Neuronal stem cell (in vitro differentiated cells): ENCODE data around the gene MIGA2.
A peak's percentile ranks its signal among the peaks of the same experiment; 100 is the strongest.

Source experiments
- DNase-seq: peaks from one replicate; pipeline ENCODE4 v3.0.0-alpha.2; 2013; ENCODE audit warnings: low spot score
- H2AFZ ChIP-seq: one replicate; pipeline ENCODE4 v1.6.1; 2013; ENCODE audit warnings: mild to moderate bottlenecking, low read length, inconsistent platforms
- H2AK5ac ChIP-seq: 2 replicates; pipeline ENCODE4 v1.6.1; 2013; ENCODE audit warnings: low read depth, mild to moderate bottlenecking, inconsistent platforms, low read length, moderate library complexity, mixed read lengths
- H2BK120ac ChIP-seq: 2 replicates; pipeline ENCODE4 v1.6.1; 2013; ENCODE audit warnings: low read depth, mild to moderate bottlenecking, inconsistent platforms, low read length, moderate library complexity, mixed read lengths
- H2BK12ac ChIP-seq: one replicate; pipeline ENCODE4 v1.6.1; 2013; ENCODE audit warnings: low read length, inconsistent platforms
- H2BK15ac ChIP-seq: 2 replicates; pipeline ENCODE4 v1.6.1; 2013; ENCODE audit warnings: mild to moderate bottlenecking, low read length, inconsistent platforms, mixed read lengths
- H2BK5ac ChIP-seq: one replicate; pipeline ENCODE4 v1.6.1; 2013; ENCODE audit warnings: inconsistent platforms, mild to moderate bottlenecking, low read length, moderate library complexity
- H3K14ac ChIP-seq: one replicate; pipeline ENCODE4 v1.6.1; 2013; ENCODE audit warnings: low read length, inconsistent platforms
- H3K18ac ChIP-seq: 2 replicates; pipeline ENCODE4 v1.6.1; 2013; ENCODE audit warnings: low read length, inconsistent platforms
- H3K23ac ChIP-seq: 2 replicates; pipeline ENCODE4 v1.6.1; 2013; ENCODE audit warnings: low read depth, mild to moderate bottlenecking, mixed read lengths, low read length, inconsistent platforms; ENCODE audit not compliant: poor library complexity
- H3K27ac ChIP-seq: replicated peaks from 3 replicates; pipeline ENCODE4 v1.5.1; 2013; ENCODE audit warnings: low read length, inconsistent platforms
- H3K27me3 ChIP-seq, 3 experiments: 2 replicates each; pipeline ENCODE4 v1.6.1; 2013; ENCODE audit warnings: low read length in 3 of 3, mild to moderate bottlenecking in 2 of 3, inconsistent platforms in 1 of 3, low read depth in 1 of 3, mixed read lengths in 1 of 3, moderate library complexity in 1 of 3; ENCODE audit not compliant: control insufficient read depth in 3 of 3, insufficient read depth in 3 of 3
- H3K36me3 ChIP-seq, 2 donors: replicated peaks in 1 of 2; 2 replicates each; pipeline ENCODE4 v1.6.1; 2013; ENCODE audit warnings: low read length in 2 of 2; ENCODE audit not compliant: control insufficient read depth in 2 of 2, insufficient read depth in 2 of 2
- H3K4ac ChIP-seq: 2 replicates; pipeline ENCODE4 v1.6.1; 2013; ENCODE audit warnings: inconsistent platforms, mild to moderate bottlenecking, low read length, moderate library complexity
- H3K4me1 ChIP-seq, 2 donors: 1 replicate in 1 of 2; 2 replicates in 1 of 2; pipeline ENCODE4 v1.6.1; 2013; ENCODE audit warnings: low read length in 2 of 2, low read depth in 1 of 2; ENCODE audit not compliant: control insufficient read depth in 2 of 2, insufficient read depth in 1 of 2
- H3K4me2 ChIP-seq: one replicate; pipeline ENCODE4 v1.6.1; 2013; ENCODE audit warnings: mild to moderate bottlenecking, low read length, inconsistent platforms; ENCODE audit not compliant: insufficient read depth, poor library complexity, severe bottlenecking
- H3K4me3 ChIP-seq, 2 donors: 2 replicates each; pipeline ENCODE4 v1.5.1; 2013; ENCODE audit warnings: low read length in 2 of 2, mild to moderate bottlenecking in 2 of 2, inconsistent platforms in 1 of 2, moderate library complexity in 1 of 2
- H3K79me1 ChIP-seq: one replicate; pipeline ENCODE4 v1.6.1; 2013; ENCODE audit warnings: low read depth, mild to moderate bottlenecking, inconsistent platforms, low read length, moderate library complexity
- H3K9ac ChIP-seq: one replicate; pipeline ENCODE4 v1.6.1; 2013; ENCODE audit warnings: mild to moderate bottlenecking, low read depth, low read length, inconsistent platforms; ENCODE audit not compliant: poor library complexity
- H3K9me3 ChIP-seq, 2 donors: replicated peaks in 1 of 2; 2 replicates each; pipeline versions ENCODE3 to v1.6.1; 2013; ENCODE audit warnings: low read length in 2 of 2, mild to moderate bottlenecking in 2 of 2, inconsistent platforms in 1 of 2, low read depth in 1 of 2, mixed read lengths in 1 of 2, moderate library complexity in 1 of 2; ENCODE audit not compliant: control insufficient read depth in 2 of 2, insufficient read depth in 1 of 2
- H4K8ac ChIP-seq: one replicate; pipeline ENCODE4 v1.6.1; 2013; ENCODE audit warnings: low read depth, mild to moderate bottlenecking, inconsistent platforms, low read length, moderate library complexity
- H4K91ac ChIP-seq: one replicate; pipeline ENCODE4 v1.6.1; 2013; ENCODE audit warnings: low read length, low read depth, mild to moderate bottlenecking, inconsistent platforms; ENCODE audit not compliant: poor library complexity
- WGBS, 2 donors: extraction: QIAGEN DNeasy Blood & Tissue Kit; methylation state at CpG; one replicate each; pipeline ENCODE4 v1.1.7; 2013; ENCODE audit warnings: missing lambda C conversion rate in 2 of 2, mixed read lengths in 1 of 2; ENCODE audit not compliant: insufficient read length in 2 of 2, insufficient replicate concordance in 1 of 2; ENCODE audit errors: extremely low coverage in 2 of 2; 5-methylcytosine and 5-hydroxymethylcytosine counted together

MIGA2 gene

GRCh38 chr9:129009584-129010141, 26.8 kb upstream of the MIGA2 start:
- Histone ChIP-seq H2BK5ac (peak overlapping the region; percentile 24), H3K27me3 (no peaks in the 10 kb centered on the region), H3K18ac (no peak overlapping the region), H2BK120ac (no peak overlapping the region), H3K9me3 (no peaks in the 10 kb centered on the region), H3K9ac (peak overlapping the region; percentile 60), H3K27ac (no peak overlapping the region), H3K4me2 (no peak overlapping the region), H3K14ac (peak overlapping the region; percentile 21), H3K79me1 (peaks cover 12% of the 10 kb centered on the region), H2BK15ac (no peak overlapping the region), H4K8ac (no peak overlapping the region), H2AFZ (no peak overlapping the region), H3K23ac (no peak overlapping the region), H2AK5ac (no peak overlapping the region), H3K4me1 (peaks cover 1 to 5% of the 10 kb centered on the region in 2 donors), H3K36me3 (peaks cover 60 to 93% of the 10 kb centered on the region in 2 donors), H3K4ac (no peak overlapping the region), H3K4me3 (no peak overlapping the region), H4K91ac (no peak overlapping the region), H2BK12ac (no peak overlapping the region)
- no peak for DNase-seq
- WGBS, 2 donors, result no CpG with 5 or more reads among the region's 17 CpGs

- H2BK15ac ChIP-seq, result no peak overlapping the region
- no peak overlapping the region for H3K27ac ChIP-seq
- H3K14ac ChIP-seq, result no peak overlapping the region
- H3K4me3 ChIP-seq, result no peak overlapping the region
- no peak overlapping the region for H4K8ac ChIP-seq
- H2AK5ac ChIP-seq, result no peak overlapping the region
- no peaks in the 10 kb centered on the region for H3K27me3 ChIP-seq
- H3K4ac ChIP-seq, result no peak overlapping the region
- H3K36me3 ChIP-seq, result peaks cover 55 to 93% of the 10 kb centered on the region in 2 donors
- no peak overlapping the region for H2BK120ac ChIP-seq
- peaks cover 12% of the 10 kb centered on the region for H3K79me1 ChIP-seq
- H3K23ac ChIP-seq, result no peak overlapping the region
- DNase-seq, result no peak
- no peak overlapping the region for H4K91ac ChIP-seq
- H3K9ac ChIP-seq, result no peak overlapping the region
- no peaks in the 10 kb centered on the region for H3K9me3 ChIP-seq
- H2AFZ ChIP-seq, result no peak overlapping the region
- WGBS, 2 donors, result no CpG with 5 or more reads among the region's 8 CpGs
- no peak overlapping the region for H2BK5ac ChIP-seq
- no peak overlapping the region for H3K4me2 ChIP-seq
- no peak overlapping the region for H3K18ac ChIP-seq
- H3K4me1 ChIP-seq, result peaks cover 1 to 5% of the 10 kb centered on the region in 2 donors
- no peak overlapping the region for H2BK12ac ChIP-seq
These were observed 26.0 kb upstream of the MIGA2 start for GRCh38 chr9:129010267-129010975.

GRCh38 chr9:129011170-129011569, 25.3 kb upstream of the MIGA2 start:
- WGBS, 2 donors, result no CpG with 5 or more reads among the region's 19 CpGs
- no peak overlapping the region for H3K27ac ChIP-seq
- H3K4me1 ChIP-seq, result peaks cover 1 to 5% of the 10 kb centered on the region in 2 donors
- H2BK12ac ChIP-seq, result no peak overlapping the region
- H2AK5ac ChIP-seq, result no peak overlapping the region
- no peak for DNase-seq
- H3K9ac ChIP-seq, result no peak overlapping the region
- H3K79me1 ChIP-seq, result peaks cover 12% of the 10 kb centered on the region
- no peak overlapping the region for H2BK5ac ChIP-seq
- no peak overlapping the region for H3K4ac ChIP-seq
- H2BK15ac ChIP-seq, result no peak overlapping the region
- no peak overlapping the region for H3K4me2 ChIP-seq
- no peak overlapping the region for H2AFZ ChIP-seq
- H3K18ac ChIP-seq, result no peak overlapping the region
- H3K9me3 ChIP-seq, result no peaks in the 10 kb centered on the region
- no peak overlapping the region for H3K4me3 ChIP-seq
- no peak overlapping the region for H2BK120ac ChIP-seq
- H3K23ac ChIP-seq, result no peak overlapping the region
- peaks cover 48 to 92% of the 10 kb centered on the region in 2 donors for H3K36me3 ChIP-seq
- H4K91ac ChIP-seq, result no peak overlapping the region
- H4K8ac ChIP-seq, result no peak overlapping the region
- H3K14ac ChIP-seq, result no peak overlapping the region
- no peaks in the 10 kb centered on the region for H3K27me3 ChIP-seq

GRCh38 chr9:129011761-129012181, 24.7 kb upstream of the MIGA2 start:
- no peak for DNase-seq
- H3K27ac ChIP-seq, result no peak overlapping the region
- H3K9ac ChIP-seq, result no peak overlapping the region
- peaks cover 42 to 86% of the 10 kb centered on the region in 2 donors for H3K36me3 ChIP-seq
- H3K4me3 ChIP-seq, result no peak overlapping the region
- H4K91ac ChIP-seq, result no peak overlapping the region
- peak overlapping the region; percentile 55 for H3K23ac ChIP-seq
- no peak overlapping the region for H2AK5ac ChIP-seq
- no peaks in the 10 kb centered on the region for H3K27me3 ChIP-seq
- no peak overlapping the region for H3K18ac ChIP-seq
- peaks cover 12% of the 10 kb centered on the region for H3K79me1 ChIP-seq
- H2BK15ac ChIP-seq, result no peak overlapping the region
- no CpG with 5 or more reads among the region's 11 CpGs for WGBS, 2 donors
- H3K9me3 ChIP-seq, result no peaks in the 10 kb centered on the region
- H2AFZ ChIP-seq, result no peak overlapping the region
- H3K14ac ChIP-seq, result no peak overlapping the region
- no peak overlapping the region for H3K4ac ChIP-seq
- peaks cover 1 to 5% of the 10 kb centered on the region in 2 donors for H3K4me1 ChIP-seq
- no peak overlapping the region for H3K4me2 ChIP-seq
- H2BK12ac ChIP-seq, result no peak overlapping the region
- H4K8ac ChIP-seq, result peak overlapping the region; percentile 65
- H2BK120ac ChIP-seq, result no peak overlapping the region
- no peak overlapping the region for H2BK5ac ChIP-seq
